Cardiac fibroblast (primary cell): ENCODE data around the gene CREB3L4.

Experiments
- DNase-seq, 2 donors: peaks; one replicate each; pipeline versions ENCODE4 v3.0.0 to v3.0.0-alpha.2; 2010; ENCODE audit warnings: low read depth in 2 of 2
- H3K4me3 ChIP-seq, 2 donors: replicated peaks in 1 of 2; 1 replicate in 1 of 2; 2 replicates in 1 of 2; pipeline ENCODE4 v1.5.1; 2011; ENCODE audit warnings: low read depth in 2 of 2, low read length in 2 of 2, mild to moderate bottlenecking in 2 of 2, moderate library complexity in 1 of 2
- CTCF ChIP-seq: IDR thresholded peaks from one replicate; pipeline ENCODE4 v1.5.1; 2011; ENCODE audit warnings: low read depth, mild to moderate bottlenecking, low read length, inconsistent platforms

CREB3L4 gene

GRCh38 chr1:154019940-154020339 is 52.2 kb downstream of the CREB3L4 start:
- no peak overlapping the region for H3K4me3 ChIP-seq
- no peak for DNase-seq
- TF ChIP-seq CTCF = no peak
